H1 (cell line): Measurements from ENCODE around the gene PLXNB2. TPM values are rescaled to one million over a fixed set of nuclear protein-coding genes. Genes with fewer than 3 reads are reported as not detected.

ENCODE experiments used
- SP1 ChIP-seq: IDR thresholded peaks from 2 replicates; pipeline ENCODE4 v1.6.1; 2011; ENCODE audit warnings: low read depth, low read length
- polyA plus RNA-seq, 7 experiments: library from polyadenylated mRNA; depleted of rRNA in 3 of 7; stranded (reverse) in 5 of 7; unstranded in 2 of 7; fragments of >200 nt in 5 of 7; fragments of 200-250 nt in 2 of 7; gene quantifications; 1 replicate in 5 of 7; 2 replicates in 1 of 7; 4 replicates in 1 of 7; pipeline versions ENCODE4 v1.2.1 to v1.2.3, GENCODE V29; 2011 to 2013; ENCODE audit warnings: missing spikeins in 2 of 7, mixed read lengths in 2 of 7
- total RNA-seq: library from RNA; stranded (reverse); fragmentation: NEBNext Ultra II Directional; extraction: Animal tissue kit (Norgen Biotek cat#: 25700); gene quantifications from 2 replicates; pipeline ENCODE4 v1.2.1, GENCODE V29; 2021
- TF ChIP-seq, protein P1 (sequence below): fragments of 300-600 bp; sonication (generic); IDR thresholded peaks from 2 replicates; pipeline ENCODE4 v1.7.1; 2012; ENCODE audit warnings: low read length, moderate library complexity, mild to moderate bottlenecking, inconsistent platforms; ENCODE audit not compliant: insufficient replicate concordance

PLXNB2 gene
- total and polyA plus RNA-seq, 2 of the 8 experiments (the other 6 are each of a cell fraction or from before 2014, with no cell fraction given) = 58.3 to 92.8 TPM

GRCh38 chr22:50306753-50307749 is at the start of gene PLXNB2 (continued):
- TF ChIP-seq, protein P1, sequence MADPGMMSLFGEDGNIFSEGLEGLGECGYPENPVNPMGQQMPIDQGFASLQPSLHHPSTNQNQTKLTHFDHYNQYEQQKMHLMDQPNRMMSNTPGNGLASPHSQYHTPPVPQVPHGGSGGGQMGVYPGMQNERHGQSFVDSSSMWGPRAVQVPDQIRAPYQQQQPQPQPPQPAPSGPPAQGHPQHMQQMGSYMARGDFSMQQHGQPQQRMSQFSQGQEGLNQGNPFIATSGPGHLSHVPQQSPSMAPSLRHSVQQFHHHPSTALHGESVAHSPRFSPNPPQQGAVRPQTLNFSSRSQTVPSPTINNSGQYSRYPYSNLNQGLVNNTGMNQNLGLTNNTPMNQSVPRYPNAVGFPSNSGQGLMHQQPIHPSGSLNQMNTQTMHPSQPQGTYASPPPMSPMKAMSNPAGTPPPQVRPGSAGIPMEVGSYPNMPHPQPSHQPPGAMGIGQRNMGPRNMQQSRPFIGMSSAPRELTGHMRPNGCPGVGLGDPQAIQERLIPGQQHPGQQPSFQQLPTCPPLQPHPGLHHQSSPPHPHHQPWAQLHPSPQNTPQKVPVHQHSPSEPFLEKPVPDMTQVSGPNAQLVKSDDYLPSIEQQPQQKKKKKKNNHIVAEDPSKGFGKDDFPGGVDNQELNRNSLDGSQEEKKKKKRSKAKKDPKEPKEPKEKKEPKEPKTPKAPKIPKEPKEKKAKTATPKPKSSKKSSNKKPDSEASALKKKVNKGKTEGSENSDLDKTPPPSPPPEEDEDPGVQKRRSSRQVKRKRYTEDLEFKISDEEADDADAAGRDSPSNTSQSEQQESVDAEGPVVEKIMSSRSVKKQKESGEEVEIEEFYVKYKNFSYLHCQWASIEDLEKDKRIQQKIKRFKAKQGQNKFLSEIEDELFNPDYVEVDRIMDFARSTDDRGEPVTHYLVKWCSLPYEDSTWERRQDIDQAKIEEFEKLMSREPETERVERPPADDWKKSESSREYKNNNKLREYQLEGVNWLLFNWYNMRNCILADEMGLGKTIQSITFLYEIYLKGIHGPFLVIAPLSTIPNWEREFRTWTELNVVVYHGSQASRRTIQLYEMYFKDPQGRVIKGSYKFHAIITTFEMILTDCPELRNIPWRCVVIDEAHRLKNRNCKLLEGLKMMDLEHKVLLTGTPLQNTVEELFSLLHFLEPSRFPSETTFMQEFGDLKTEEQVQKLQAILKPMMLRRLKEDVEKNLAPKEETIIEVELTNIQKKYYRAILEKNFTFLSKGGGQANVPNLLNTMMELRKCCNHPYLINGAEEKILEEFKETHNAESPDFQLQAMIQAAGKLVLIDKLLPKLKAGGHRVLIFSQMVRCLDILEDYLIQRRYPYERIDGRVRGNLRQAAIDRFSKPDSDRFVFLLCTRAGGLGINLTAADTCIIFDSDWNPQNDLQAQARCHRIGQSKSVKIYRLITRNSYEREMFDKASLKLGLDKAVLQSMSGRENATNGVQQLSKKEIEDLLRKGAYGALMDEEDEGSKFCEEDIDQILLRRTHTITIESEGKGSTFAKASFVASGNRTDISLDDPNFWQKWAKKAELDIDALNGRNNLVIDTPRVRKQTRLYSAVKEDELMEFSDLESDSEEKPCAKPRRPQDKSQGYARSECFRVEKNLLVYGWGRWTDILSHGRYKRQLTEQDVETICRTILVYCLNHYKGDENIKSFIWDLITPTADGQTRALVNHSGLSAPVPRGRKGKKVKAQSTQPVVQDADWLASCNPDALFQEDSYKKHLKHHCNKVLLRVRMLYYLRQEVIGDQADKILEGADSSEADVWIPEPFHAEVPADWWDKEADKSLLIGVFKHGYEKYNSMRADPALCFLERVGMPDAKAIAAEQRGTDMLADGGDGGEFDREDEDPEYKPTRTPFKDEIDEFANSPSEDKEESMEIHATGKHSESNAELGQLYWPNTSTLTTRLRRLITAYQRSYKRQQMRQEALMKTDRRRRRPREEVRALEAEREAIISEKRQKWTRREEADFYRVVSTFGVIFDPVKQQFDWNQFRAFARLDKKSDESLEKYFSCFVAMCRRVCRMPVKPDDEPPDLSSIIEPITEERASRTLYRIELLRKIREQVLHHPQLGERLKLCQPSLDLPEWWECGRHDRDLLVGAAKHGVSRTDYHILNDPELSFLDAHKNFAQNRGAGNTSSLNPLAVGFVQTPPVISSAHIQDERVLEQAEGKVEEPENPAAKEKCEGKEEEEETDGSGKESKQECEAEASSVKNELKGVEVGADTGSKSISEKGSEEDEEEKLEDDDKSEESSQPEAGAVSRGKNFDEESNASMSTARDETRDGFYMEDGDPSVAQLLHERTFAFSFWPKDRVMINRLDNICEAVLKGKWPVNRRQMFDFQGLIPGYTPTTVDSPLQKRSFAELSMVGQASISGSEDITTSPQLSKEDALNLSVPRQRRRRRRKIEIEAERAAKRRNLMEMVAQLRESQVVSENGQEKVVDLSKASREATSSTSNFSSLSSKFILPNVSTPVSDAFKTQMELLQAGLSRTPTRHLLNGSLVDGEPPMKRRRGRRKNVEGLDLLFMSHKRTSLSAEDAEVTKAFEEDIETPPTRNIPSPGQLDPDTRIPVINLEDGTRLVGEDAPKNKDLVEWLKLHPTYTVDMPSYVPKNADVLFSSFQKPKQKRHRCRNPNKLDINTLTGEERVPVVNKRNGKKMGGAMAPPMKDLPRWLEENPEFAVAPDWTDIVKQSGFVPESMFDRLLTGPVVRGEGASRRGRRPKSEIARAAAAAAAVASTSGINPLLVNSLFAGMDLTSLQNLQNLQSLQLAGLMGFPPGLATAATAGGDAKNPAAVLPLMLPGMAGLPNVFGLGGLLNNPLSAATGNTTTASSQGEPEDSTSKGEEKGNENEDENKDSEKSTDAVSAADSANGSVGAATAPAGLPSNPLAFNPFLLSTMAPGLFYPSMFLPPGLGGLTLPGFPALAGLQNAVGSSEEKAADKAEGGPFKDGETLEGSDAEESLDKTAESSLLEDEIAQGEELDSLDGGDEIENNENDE = no peak
- TF ChIP-seq SP1 = no peak
- TF ChIP-seq, all 59 proteins: peak for 7
